Measurements from ENCODE around the gene OR7G1. TPM values are rescaled to one million over a fixed set of nuclear protein-coding genes. Genes with fewer than 3 reads are reported as not detected.

The OR7G1 gene
- total and polyA plus RNA-seq, 2 of the 8 experiments (the other 6 are each of a cell fraction or from before 2014, with no cell fraction given), result not detected

DNA sequence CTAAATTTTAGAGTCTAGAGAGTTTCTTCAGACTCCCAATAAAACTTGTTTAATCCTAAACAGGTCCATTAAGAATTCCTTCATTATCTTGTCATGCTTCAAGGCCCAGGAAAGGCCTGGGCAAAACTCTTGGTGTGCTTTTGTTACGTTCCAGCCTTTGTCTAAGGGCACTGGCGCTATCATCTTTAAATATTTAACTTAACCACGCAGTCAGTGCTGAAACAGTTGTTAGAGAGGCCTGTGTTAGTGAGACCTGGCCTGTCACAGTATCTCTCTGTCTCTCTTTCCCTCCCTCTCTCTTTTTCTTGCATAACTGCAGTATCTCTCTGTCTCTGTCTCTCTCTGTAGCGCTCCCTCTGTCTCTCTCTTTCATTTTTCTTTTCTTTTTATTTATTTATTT, 36.9 kb downstream of the OR7G1 start (continued):
- TF ChIP-seq SUZ12 (IDR thresholded peaks at IDR 0.05; ENCODE audit: low read length) (no peak), TEAD4 (IDR thresholded peaks at IDR 0.05; ENCODE audit: low read depth, low read length) (no peak), BRCA1 (IDR thresholded peaks at IDR 0.05; ENCODE audit: low read depth, low read length) (no peak), HDAC2 (IDR thresholded peaks at IDR 0.05; ENCODE audit: borderline replicate concordance in 1 of 2, low read depth in 2 of 2, low read length in 2 of 2) (no peak), TAF7 (optimal IDR thresholded peaks at IDR 0.05; ENCODE audit: borderline replicate concordance, low read depth, low read length) (no peak), SP2 (IDR thresholded peaks at IDR 0.05; ENCODE audit: low read length) (no peak)

All from H1 (cell line).